ENCODE measurements around the gene ST7L.
"Not testable (repeated sequence)": the region's sequence is repeated elsewhere in the genome, so short reads cannot be mapped to it uniquely, and the experiment has no call there.

The ST7L gene

DNA sequence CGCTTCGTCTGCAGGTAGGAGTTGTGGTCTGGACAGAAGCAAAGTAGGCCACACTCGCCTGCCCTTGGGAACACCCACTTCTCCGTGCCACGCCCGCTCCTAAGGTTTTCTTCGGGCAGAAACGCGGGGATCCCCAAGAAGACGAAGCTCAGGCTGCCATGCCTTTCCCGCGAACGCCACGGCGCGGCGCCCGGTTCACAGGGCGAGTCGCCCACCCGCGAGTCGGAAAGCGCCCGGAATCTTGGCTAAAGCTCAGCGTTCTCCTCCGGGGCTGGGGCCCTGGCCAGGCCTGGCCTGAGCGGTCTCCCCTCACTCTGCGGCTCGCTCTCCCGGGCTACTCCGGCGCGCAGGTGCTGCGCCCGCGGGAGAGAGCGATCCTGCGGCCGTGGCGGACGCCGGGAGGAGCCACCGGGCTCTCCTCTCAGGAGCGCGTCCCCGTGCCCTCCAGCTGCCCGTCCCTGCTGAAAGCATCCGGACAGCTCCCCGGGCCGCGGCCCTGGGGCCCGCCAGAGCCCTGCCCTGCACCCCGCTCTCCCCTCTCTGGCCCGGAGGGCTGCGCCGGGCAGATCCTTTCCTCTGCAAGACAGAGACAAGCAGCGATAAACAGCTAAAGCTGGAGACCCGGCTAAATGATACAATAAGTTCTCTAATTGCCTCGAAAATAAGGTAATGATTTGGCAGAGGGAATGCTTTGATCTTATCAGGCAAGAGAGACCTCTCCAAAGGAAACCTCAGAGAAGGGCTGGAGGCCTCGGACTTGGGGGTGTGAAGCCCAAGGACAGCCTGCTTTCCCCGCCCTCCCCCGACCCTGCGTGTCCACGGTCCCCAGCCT is 116.9 kb downstream of the ST7L start:
- no peaks in the 10 kb centered on the region for H3K36me3 ChIP-seq (ENCODE audit: control insufficient read depth, insufficient read depth, low read length)
- TF ChIP-seq, protein P1, sequence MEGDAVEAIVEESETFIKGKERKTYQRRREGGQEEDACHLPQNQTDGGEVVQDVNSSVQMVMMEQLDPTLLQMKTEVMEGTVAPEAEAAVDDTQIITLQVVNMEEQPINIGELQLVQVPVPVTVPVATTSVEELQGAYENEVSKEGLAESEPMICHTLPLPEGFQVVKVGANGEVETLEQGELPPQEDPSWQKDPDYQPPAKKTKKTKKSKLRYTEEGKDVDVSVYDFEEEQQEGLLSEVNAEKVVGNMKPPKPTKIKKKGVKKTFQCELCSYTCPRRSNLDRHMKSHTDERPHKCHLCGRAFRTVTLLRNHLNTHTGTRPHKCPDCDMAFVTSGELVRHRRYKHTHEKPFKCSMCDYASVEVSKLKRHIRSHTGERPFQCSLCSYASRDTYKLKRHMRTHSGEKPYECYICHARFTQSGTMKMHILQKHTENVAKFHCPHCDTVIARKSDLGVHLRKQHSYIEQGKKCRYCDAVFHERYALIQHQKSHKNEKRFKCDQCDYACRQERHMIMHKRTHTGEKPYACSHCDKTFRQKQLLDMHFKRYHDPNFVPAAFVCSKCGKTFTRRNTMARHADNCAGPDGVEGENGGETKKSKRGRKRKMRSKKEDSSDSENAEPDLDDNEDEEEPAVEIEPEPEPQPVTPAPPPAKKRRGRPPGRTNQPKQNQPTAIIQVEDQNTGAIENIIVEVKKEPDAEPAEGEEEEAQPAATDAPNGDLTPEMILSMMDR (IDR thresholded peaks at IDR 0.05; ENCODE audit: insufficient read depth, low read length, poor library complexity, severe bottlenecking) = peak; percentile 91
- peak; percentile 61 for DNase-seq (ENCODE audit: extremely low read depth, insufficient read length)
- peak overlapping the region; percentile 60 for H3K4me3 ChIP-seq (replicated peaks; ENCODE audit: low read depth, low read length)
- peaks cover 2% of the 10 kb centered on the region for H3K27me3 ChIP-seq (replicated peaks; ENCODE audit: control insufficient read depth, insufficient read depth, low read length)

DNA sequence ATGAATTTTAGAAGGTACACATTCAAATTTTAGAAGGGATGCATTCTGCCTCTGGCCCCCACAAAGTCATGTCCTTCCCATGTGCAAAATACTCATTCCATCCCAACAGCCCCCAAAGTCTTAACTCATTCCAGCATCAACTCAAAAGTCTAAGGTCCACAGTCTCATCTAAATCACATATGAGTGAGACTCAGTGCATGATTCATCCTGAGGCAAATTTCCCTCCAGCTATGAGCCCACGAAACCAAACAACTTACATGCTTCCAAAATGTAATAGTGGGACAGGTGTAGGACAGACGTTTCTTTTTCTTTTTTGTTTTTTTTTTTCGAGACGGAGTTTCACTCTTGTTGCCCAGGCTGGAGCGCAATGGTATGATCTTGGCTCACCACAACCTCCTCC is 122.7 kb downstream of the ST7L start:
- no peaks in the 10 kb centered on the region for H3K36me3 ChIP-seq (ENCODE audit: control insufficient read depth, insufficient read depth, low read length)
- TF ChIP-seq, protein P1 (IDR thresholded peaks at IDR 0.05; ENCODE audit: insufficient read depth, low read length, poor library complexity, severe bottlenecking) = no peak
- DNase-seq (ENCODE audit: extremely low read depth, insufficient read length) = no peak

DNA sequence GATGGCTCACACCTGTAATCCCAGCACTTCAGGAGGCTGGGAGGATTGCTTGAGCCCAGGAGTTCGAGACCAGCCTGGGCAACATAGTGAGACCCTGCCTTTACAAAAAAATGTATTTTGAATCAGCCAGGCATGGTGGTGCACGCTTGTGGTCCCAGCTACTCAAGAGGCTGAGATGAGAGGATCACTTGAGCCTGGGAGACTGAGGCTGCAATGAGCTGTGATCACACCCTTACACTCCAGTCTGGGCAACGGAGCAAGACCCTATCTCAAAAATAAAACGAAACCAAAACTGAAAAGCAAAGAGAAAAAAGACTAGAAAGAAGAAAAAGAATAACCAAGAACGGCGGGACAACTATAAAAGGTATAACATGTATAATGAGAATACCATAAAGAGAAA is 125.6 kb downstream of the ST7L start:
- no peak for DNase-seq (ENCODE audit: extremely low read depth, insufficient read length)
- H3K27me3 ChIP-seq (replicated peaks; ENCODE audit: control insufficient read depth, insufficient read depth, low read length) = no peaks in the 10 kb centered on the region
- TF ChIP-seq, protein P1 (IDR thresholded peaks at IDR 0.05; ENCODE audit: insufficient read depth, low read length, poor library complexity, severe bottlenecking) = no peak
- no peaks in the 10 kb centered on the region for H3K36me3 ChIP-seq (ENCODE audit: control insufficient read depth, insufficient read depth, low read length)
- no peak overlapping the region for H3K4me3 ChIP-seq (replicated peaks; ENCODE audit: low read depth, low read length)

More for the DNA sequence above, 122.7 kb downstream of the ST7L start:
- Histone ChIP-seq H3K27me3 (replicated peaks; ENCODE audit: control insufficient read depth, insufficient read depth, low read length) (no peaks in the 10 kb centered on the region), H3K4me3 (replicated peaks; ENCODE audit: low read depth, low read length) (no peak overlapping the region)

DNA sequence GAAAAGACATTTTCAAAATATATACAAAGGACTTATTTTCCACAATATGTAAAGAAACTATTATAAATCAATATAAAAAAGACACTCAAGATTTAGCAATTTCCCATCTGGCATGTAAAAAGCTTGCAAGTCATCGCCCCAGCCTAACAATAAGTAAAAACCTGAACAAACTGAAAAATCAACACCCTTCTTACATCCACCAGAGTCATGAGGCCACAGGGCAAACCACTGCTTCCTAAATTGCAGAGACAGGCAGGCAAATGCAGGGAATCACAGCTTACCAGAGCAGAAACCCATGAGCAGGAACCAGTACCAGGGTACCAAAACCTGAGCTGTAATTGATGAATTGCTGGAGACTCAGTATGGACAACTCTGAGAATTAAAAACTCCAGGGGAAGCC is 126.9 kb downstream of the ST7L start:
- no peak overlapping the region for H3K4me3 ChIP-seq (replicated peaks; ENCODE audit: low read depth, low read length)
- DNase-seq (ENCODE audit: extremely low read depth, insufficient read length) = no peak
- TF ChIP-seq, protein P1 (IDR thresholded peaks at IDR 0.05; ENCODE audit: insufficient read depth, low read length, poor library complexity, severe bottlenecking) = no peak
- no peaks in the 10 kb centered on the region for H3K36me3 ChIP-seq (ENCODE audit: control insufficient read depth, insufficient read depth, low read length)
- H3K27me3 ChIP-seq (replicated peaks; ENCODE audit: control insufficient read depth, insufficient read depth, low read length) = no peaks in the 10 kb centered on the region

DNA sequence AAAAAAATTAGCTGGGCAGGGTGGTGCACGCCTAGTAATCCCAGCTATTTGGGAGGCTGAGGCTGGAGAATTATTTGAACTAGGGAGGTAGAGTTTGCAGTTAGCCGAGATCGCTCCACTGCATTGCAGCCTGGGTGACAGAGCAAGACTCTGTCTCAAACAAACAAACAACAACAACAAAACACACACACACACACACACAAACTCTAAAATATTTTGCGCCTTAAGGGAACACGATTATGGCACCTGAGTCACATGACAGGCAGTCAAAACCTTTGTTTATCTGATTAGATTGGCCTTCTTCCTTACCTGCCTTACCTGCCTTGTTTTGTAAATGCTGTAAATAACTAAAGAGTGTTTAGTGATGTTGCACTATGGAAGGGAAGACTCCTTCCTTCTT is 130.8 kb downstream of the ST7L start:
- no peak overlapping the region for H3K4me3 ChIP-seq (replicated peaks; ENCODE audit: low read depth, low read length)
- no peaks in the 10 kb centered on the region for H3K36me3 ChIP-seq (ENCODE audit: control insufficient read depth, insufficient read depth, low read length)
- no peaks in the 10 kb centered on the region for H3K27me3 ChIP-seq (replicated peaks; ENCODE audit: control insufficient read depth, insufficient read depth, low read length)
- DNase-seq (ENCODE audit: extremely low read depth, insufficient read length) = no peak
- TF ChIP-seq, protein P1 (IDR thresholded peaks at IDR 0.05; ENCODE audit: insufficient read depth, low read length, poor library complexity, severe bottlenecking) = no peak

DNA sequence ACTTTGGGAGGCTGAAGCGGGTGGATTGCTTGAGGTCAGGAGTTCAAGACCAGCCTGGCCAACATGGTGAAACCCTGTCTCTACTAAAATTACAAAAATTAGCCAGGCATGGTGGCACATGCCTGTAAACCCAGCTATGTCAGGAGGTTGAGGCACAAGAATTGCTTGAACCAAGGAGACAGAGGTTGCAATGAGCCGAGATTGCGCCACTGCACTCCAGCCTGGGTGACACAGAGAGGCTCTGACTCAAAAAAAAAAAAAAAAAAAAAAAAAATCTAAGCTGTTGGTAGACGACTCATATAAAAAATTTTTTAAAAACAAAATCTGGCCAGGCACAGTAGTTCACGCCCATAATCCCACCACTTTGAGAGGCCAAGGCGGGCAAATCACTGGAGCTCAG is 131.3 kb downstream of the ST7L start:
- not testable (repeated sequence) for H3K27me3 ChIP-seq (replicated peaks; ENCODE audit: control insufficient read depth, insufficient read depth, low read length); DNase-seq (ENCODE audit: extremely low read depth, insufficient read length); H3K4me3 ChIP-seq (replicated peaks; ENCODE audit: low read depth, low read length); H3K36me3 ChIP-seq (ENCODE audit: control insufficient read depth, insufficient read depth, low read length)

DNA sequence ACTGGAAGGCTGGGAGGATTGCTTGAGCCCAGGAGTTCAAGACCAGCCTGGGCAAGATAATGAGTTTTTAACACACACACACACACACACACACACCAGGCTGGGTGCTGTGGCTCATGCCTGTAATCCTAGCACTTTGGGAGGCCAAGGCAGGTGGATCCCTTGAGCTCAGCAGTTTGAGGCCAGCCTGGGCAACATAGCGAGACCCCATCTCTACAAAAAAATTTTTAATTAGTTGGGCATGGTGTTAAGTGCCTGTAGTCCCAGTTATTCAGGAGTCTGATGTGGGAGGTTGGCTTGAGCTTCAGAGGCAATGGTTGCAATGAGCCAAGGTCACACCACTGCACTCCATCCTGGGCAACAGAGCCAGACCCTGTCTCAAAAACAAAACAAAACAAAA is 132.9 kb downstream of the ST7L start:
- not testable (repeated sequence) for DNase-seq (ENCODE audit: extremely low read depth, insufficient read length); H3K36me3 ChIP-seq (ENCODE audit: control insufficient read depth, insufficient read depth, low read length); H3K27me3 ChIP-seq (replicated peaks; ENCODE audit: control insufficient read depth, insufficient read depth, low read length)

More for the DNA sequence above, 132.9 kb downstream of the ST7L start:
- not testable (repeated sequence) for H3K4me3 ChIP-seq (replicated peaks; ENCODE audit: low read depth, low read length)
